Endothelial cell of hepatic sinusoid (primary cell): ENCODE measurements around the gene QSOX2.

Experiments
- in situ Hi-C: cut with HindIII; loops from 2 replicates; pipeline ENCODE4 v1.10.0; 2017; ENCODE audit warnings: low sequenced_read_pairs

Gene QSOX2

DNA sequence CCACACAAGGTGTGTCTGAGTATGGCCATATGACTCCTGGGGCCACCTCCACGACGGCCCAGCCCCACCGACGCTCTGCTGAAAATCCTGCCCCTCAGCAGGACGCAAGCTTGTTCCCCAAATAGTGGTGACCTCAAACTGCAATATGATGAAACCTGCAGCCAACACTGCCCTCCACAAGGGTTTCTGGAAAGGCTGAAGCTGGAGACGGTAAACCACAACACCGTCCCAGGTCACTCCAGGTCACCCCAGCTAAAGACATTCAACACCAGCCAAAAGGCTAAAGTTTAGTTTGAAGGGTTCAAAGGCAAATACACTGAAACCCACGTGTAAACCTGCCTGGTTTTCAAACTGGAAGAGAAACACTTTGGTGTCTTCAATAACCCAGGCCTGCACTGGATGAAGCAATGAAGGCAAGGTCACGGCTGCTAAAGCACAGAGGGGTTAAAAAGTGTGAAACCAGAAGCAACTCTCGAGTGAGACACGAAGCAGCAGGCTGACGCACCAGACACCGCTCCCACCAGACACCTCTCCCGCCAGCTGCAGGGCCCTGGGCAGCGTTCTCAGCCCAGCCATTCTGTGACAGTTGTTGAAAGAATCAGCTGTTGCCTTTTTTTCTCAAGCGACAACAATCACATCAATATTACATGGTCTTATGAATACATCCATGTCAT is 38.9 kb downstream of the QSOX2 start:
- in situ Hi-C loops, result loop anchor here (5.0 kb wide), 1 partner anchor 71 kb away; no protein-coding TSS in a partner anchor

DNA sequence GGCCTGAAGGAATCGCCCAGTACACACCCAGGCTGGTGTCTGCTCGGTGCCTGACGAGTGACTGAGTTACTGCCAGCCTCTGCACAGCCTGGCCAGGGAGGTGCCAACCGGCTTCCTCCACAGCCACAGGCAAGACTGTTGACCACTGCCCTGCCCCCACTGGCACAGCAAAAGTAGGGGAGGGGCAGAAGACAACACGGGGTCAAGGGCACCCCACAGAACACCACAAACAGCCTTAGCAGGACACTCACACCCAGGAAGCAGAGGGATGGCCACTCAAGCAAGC is 40.0 kb downstream of the QSOX2 start:
- in situ Hi-C loops, result loop anchor here (5.0 kb wide), 1 partner anchor 72 kb away; no protein-coding TSS in a partner anchor

DNA sequence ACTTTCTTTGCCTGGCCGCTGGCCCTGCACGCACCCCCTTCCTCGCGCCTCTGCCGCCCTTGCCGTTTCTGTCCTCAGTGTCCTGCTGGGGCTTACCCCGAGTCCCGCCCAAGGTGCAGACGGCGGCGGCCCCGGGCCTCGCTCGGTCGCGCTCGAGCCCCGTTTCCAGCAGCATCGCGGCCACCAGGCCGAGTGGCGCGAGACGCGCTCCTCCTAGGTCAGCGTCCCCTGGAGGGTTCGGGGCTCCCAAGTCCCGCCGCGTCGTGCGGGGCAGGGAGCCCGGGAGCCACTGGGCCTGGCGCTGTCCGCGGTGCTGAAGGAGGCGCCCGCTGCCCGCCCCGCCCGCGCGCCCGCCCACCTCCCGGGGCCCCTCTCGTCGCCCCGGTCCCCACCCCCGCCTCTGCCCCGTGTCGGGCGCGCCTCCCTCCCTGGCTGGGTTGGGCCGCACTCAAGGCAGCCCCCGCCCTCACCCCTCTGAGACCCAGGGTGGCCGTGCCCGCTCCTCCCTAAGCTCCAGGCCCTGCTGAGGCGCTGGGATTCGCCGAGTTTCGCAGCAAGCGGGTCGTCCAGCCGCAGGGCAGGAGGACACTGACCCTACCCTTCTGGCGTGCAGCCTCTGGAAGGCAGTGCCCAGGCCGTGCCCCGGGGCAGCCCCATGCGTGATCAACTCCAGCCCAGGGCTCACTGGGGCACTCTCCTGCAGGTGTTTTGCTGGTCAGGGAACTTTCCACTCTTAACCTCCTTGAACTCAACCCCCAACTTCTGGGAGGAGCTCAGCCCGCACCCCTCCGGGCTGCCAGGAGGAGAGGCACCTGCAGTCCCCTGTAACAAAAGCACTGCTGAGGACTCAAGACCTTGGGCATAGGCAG is 40.5 kb downstream of the QSOX2 start, which contains the start of gene LHX3:
LHX3 (minus strand) TSS at position 291 of the 869 bp plus-strand sequence; CDS start at position 175, 116 bp downstream.
- in situ Hi-C loops, result loop anchor here (5.0 kb wide), 1 partner anchor 72 kb away; no protein-coding TSS in a partner anchor

DNA sequence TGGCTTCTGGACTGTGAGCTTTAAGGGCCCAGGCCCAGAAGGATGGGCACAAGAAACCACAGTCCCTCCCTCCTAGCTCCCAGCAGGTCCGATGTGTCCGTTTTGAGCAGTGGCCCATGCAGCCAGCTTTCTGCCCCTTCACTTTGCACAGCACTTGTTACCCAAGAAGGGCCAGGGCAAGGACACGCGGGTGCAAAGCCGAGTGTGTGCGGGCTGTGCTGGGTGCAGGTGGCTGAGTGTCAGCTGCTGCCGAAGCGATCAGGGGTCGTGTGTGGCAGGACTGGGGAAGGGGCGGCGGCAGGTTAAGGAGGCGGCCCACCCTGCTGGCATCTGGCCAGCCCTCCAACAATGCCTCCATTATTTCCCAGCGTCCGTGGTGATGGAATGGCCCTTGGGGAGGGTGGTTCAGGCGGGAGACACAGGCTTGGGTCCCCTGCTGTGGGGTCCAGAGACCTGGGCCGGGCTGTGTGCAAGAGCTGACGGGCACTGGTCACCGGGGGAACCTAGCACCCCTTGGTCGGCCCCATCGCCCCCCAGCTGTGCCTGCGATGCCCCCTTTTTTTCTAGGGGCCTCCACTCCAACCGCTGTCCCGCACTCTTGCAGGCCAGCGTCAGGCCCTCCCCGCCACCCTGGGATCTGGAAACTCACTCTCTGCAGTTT is 41.3 kb downstream of the QSOX2 start:
- in situ Hi-C loops, result no loop called here

DNA sequence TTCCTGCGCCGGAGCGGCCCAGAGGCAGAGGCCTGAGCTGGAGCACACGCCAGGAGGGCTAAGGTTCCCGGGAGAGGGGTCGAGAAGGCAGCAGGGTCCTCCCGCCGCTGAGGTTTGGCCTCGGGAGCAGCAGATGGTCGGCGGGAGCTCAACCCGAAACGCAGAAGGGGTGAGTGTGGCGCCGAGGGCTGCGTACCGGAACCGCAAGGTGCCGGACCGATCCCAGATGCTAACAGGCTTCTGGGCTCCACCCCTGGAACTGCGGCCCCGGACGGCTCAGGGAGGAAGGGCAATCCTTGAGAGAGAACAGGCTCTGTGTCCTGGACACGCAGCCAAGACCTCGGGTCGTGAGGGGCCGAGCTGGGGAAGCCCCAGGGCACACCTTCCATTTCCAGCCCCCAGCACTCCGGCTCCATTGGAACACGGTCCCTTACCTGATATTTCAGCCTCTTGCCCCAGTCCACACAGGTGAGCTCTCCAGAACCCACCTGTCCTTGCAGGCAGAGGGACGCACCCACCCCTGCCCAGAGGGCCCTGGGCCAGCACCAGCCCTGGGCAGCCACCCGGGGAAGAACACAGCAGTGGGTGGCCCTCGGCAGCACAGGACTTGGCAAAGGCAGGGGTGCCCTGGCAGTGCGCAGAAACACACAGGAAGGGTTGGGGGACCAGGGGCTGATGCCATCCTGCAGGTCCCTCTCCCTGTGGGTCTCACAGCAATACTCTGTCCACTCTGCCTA is 42.0 kb downstream of the QSOX2 start:
- in situ Hi-C loops, result no loop called here

DNA sequence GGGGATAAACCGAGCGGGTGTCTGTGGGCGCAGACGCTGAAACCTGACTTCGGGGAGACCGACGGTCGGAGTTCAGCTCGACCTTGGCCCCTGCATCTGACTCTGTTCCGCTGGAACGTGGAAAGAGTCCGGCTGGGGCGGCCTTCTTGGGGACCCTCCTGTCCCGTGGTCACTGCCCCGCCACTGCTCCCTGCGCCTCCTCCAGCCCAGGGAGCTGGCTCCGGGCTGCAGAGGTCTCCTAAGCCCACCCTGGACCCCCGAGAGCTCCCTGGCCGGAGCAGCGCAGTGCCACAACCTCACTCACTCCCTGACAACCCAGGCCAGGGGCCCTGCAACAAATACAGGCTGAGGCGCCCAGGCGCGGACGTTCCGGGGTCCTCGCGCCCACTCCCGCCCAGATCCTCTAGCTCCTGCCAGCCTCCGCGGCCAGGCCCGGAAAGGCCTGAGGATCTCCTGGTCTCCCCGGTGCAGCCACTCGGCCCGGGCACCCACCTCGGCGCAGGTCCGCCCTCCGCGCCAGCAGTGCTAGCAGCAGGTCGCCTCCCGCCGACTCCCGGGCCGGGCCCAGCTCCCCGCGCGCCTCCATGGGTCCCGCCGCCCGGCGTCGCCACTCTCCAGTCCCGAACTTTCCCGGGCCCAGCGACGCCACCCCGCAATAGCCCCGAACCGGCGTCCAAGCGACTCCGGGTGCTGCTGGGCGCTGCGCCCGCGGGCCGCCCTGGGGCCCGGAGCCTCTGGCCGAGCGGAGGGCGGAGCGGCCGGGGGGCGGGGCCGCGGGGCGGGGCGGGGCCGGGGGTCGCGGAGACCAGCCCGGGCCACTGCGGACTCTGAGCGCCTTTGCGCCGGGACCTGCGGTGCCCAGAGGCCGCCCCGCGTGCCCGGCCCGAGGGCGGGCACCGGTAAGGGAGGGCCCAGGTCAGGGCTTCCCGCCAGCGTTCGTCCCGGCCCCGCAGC is 42.9 kb downstream of the QSOX2 start:
- in situ Hi-C loops, result no loop called here

DNA sequence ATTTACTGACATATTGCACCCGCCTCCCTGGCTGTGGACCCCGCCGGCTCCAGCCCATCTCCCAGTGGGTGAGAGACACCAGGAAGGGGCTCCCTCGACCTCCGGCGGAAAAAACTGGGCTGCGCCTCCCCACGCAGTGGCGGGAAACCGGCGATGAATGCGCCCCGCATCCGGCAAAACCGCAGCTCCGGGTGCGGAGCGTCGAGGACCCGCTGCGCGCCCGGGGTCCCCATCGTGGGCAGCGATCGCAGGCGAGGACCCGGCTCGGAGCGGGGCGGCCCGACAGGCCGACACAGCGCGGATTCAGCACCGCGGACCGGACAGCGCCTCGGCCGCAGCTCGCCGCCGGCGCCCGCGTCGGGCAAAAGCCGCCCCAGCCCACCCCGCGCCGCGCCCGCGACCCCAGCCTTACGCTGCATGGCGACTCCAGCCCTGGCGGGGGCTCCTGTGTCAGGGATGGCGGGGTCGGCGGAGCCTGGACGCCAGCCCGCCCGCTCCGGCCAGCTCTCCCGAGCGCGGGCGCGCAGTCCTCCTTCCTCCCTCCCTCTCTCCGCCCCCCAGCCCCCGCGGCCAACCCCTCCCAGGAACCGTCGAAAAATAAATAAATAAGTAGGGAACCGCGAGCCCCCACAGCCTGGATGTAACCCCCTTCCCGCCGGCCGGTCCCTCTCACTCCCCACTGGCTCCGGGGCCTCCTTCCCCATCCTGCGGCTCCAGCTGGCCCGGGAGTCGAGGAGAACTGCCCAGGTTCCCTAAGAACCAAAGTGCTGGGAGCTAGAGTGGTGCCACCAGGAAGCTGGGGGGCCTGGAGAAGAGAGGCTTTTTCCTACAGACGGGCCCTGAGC is 43.8 kb downstream of the QSOX2 start:
- in situ Hi-C loops, result no loop called here

DNA sequence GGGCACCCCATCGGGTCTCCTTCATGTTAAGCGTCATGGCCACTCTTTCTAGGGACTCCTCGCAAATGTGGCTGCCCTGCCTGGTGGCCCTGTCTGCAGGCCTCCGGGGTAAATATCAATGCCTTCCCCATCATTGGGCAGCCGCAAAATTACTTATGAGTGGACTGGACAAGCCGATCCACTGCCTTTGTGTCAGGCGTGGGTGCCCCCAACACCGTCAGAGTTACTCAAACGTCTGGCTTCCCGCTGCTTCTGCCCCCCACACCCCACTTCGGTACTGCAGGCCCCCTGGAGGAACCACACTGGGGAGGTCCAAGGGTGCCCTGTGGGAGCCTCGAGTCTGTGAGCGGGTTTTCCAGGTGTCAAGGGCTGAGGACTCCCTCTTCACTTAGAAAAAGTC is 44.4 kb downstream of the QSOX2 start:
- in situ Hi-C loops, result no loop called here

DNA sequence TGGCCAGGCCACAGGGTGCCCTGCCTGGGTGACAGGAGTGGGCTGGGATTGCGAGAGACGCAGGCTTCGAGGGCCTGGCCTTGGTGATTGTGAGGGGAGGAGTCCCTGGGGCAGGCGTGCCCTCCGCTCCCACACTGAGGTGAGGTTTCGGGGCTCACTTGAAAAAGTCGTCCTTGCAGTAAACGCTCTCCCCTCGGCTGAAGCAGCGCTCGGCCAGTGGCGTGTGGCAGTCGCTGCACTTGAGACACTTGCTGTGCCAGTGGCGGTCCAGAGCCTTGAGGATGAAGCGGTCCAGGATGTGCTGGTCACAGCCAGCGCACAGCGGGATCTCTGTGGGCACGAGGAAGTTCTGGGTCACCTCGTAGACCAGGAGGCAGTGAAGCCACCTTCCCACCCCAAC is 45.2 kb downstream of the QSOX2 start:
- in situ Hi-C loops, result no loop called here

DNA sequence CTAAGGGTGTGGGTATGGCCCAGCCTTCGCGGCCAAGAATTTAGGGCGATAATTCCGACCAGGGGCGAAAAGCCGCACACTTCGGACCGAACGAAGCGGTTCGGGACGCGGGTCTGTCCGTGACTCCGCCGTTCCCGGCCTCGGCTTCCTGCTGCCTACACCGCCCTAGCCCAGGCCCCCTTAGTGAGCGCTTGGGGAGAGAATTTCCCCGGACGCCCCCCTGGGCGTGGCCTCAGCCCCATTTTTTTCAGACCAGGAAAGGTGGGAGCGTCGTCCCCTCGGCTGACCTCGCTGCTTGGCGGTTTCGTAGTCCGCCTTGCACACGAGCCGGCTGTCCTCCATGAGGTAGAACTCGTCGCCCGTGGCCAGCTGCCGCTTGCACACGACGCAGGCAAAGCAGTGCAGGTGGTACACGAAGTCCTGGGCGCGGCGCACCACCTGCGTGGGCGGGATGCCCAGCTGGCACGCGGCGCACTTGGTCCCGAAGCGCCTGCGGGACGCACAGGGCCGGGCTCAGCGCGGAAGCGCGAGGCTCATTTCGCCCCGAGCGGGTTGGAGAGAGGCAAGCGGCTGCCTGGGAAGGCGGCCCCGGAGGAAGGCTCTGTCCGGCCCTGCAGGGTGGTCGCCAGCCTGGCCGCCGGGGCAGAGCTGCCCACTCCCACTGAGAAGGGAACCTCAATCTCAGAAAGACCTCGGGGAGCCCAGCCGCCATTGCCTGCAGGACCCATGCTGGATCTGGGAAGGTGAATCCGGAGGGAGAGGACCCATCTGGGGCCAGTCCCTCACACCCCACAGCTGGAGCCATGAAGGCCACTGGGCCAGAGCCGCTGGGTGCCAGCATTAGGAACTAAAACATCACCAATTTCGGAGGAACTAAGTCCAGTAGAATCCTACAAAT is 46.0 kb downstream of the QSOX2 start:
- in situ Hi-C loops, result no loop called here

DNA sequence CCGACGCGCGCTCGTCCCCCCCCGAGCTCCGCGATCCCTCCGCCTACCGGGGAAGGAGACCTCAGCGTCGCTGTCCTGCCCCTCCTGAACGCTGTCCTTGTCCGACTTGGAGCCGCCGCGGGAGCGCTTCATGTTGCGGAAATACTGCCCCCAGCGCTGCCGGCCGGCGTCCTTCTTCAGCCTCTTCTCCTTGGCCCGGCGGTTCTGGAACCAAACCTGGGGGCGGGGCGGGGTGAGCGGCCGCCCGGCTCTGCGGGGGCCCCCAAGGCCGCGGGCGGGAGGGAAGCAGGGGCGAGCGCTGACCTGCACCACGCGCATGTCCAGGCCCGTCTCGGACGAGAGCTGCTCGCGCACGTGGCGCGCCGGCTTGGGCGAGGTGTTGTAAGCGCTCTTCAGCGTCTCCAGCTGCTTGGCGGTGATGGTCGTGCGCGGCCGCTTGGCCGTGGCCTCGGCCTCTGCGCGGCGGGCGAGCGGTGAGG is 47.0 kb downstream of the QSOX2 start:
- in situ Hi-C loops, result no loop called here

DNA sequence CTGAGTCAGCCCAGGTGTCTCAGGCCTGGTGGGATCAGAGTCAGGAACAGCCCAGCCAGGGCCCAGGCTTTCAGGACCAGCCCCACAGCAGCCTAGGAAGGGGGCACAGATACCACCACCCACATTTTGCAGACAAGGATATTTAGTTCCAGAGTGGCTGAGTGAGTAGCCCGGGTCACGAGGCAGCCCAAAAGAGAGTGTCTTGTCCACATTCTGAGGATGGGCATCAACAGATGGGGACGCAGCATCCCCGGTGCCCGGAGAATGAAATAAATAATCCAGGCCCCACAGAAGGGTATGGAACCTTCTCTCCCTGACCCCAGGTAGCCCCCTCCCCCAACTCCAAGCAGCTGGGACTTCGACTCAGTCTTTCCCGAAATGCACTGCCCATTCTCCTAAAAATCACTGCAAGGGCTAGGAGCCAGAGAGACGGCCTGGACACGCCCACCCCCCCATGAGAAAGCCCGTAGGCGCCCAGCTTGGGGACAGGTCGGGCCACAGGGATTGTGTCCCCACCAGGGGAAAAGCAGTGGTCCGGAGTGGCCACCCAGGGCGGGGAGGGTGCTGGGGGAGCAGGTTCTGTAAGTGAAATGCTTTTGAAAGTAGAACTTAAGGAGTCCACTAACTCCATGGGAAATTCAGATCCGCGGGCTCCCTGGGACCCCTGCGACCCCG is 47.5 kb downstream of the QSOX2 start:
- in situ Hi-C loops, result no loop called here

DNA sequence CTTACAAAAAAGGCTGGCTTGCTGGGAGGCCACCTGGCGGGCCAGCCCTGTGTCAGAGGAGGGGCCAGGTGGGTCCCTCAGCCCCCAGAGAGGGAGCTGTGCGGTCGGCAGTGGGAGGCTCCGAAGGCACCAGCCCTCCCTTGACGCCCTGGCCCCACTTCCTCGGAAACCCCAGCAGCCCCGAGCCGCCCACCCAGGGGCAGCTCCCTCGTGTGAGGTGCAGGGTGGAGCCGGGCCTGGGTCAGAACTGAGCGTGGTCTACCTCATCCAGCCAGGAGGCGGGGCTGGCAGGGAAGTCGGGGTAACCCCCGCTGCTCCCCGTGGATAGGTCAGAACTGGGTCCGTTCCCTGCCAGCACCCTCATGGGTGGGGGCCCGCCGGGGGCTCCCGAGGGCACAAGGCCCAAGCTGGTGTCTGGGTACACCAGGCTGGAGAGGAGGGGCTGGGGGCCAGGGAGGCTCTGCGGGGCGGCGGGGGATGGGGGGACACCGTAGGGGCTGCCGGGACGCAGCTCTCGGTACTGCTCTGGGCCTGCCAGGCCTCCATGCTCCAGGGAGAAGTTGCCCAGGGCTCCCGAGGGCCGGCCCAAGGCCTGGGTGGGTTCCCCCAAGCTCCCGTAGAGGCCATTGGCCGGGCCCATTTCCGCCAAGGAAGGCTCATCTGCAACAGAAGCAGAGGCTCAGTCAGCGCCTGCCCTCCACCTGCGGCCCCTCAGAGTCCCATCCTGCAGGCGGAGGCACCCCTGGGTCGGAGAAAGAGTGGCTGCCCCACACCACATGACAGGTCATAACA is 48.3 kb downstream of the QSOX2 start:
- in situ Hi-C loops, result no loop called here

DNA sequence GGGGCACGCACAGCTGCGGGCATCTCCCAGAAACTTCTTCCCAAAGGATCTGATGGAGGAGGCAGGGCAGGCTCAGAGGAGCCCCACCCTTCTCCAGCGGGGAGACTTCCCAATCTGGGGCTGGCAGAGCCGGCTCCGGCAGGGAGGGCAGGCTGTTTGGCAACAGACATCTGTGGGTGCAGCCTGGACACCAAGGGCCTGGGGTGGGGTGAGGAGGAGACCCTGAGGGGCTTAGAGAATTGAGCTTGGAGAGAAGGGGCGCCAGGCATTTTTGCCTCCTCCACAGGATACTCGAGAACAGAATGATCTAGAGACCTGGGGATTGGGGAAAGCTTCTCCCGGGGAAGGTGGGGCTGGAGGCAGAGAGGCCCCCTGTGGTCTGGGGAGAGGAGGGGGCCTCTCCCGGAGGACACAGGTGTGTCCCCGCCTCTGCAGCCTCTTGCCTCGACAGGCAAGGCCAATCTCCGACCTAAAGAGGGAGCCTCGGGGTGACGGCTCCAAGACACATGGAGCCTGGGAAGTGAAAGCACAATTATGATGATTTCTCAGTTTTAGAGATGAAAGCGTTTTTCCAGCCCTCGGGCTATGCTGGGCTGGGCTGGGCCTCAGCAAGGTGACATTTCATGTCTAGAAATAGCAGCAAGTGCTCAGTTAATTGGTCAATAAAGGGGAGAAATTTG is 49.1 kb downstream of the QSOX2 start:
- in situ Hi-C loops, result no loop called here

DNA sequence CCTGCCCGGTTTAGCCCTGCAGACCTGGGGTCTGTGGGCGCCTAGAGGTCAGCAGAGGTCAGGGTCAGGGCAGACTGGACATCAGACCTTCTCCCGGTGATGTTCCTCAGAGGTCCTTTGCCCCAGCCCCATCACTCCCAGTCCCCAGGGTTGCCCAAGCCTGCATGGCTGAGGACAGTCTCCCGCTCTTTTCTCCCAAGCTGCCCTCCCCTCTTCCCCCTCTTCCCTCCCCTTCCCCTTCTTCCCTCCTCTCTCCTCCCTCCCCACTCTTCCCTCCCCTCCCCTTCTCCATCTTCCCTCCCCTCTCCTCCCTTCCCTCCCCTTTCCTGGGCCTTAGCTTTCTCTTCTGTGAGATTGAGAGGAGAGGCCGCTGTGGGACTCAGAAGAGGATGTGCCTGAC is 51.1 kb downstream of the QSOX2 start:
- in situ Hi-C loops, result loop anchor here (5.0 kb wide), 3 partner anchors 37 to 137 kb away; no protein-coding TSS in a partner anchor

DNA sequence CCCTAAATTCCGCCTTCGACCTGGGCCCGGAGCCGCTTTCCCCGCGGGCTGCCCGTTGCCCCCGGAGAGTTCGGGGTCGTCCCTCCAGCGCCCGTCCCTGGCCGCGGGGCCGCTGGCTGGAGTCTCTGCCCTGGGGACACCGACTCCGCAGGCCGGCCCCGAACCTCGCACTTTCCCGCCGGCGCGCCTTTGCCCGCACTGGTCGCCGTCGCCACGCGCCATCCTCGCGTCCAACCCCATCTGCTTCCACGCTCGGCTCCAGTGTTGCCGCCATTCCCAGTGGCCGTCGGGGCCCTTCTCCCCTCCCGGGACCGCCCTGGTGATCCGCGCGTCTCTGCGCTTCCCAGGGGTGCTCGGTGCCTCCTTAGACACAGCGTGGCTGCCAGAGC is 51.7 kb downstream of the QSOX2 start:
- in situ Hi-C loops, result loop anchor here (5.0 kb wide), 3 partner anchors 37 to 137 kb away; no protein-coding TSS in a partner anchor
